ENCODE results near the gene SLC22A7.

SLC22A7 gene

GRCh38 chr6:43331470-43331869 is 33.4 kb downstream of the SLC22A7 start:
- no peak for TF ChIP-seq CTCF (IDR thresholded peaks at IDR 0.05)

- TF ChIP-seq CTCF (IDR thresholded peaks at IDR 0.05): no peak
Measured at GRCh38 chr6:43331891-43332290, 33.8 kb downstream of the SLC22A7 start.

- peak; percentile 45; the same call in 1 of the 2 replicates for TF ChIP-seq CTCF (IDR thresholded peaks at IDR 0.05)
Measured at GRCh38 chr6:43334466-43335095, 36.5 kb downstream of the SLC22A7 start.

- no peak for TF ChIP-seq CTCF (IDR thresholded peaks at IDR 0.05)
Measured at GRCh38 chr6:43335469-43335868, 37.4 kb downstream of the SLC22A7 start.

- no peak for TF ChIP-seq CTCF (IDR thresholded peaks at IDR 0.05)
Measured at GRCh38 chr6:43336382-43336781, 38.3 kb downstream of the SLC22A7 start.

GRCh38 chr6:43338243-43338642 is 40.2 kb downstream of the SLC22A7 start:
- TF ChIP-seq CTCF (IDR thresholded peaks at IDR 0.05): no peak

- TF ChIP-seq CTCF (IDR thresholded peaks at IDR 0.05): no peak
Measured at GRCh38 chr6:43339168-43339567, 41.1 kb downstream of the SLC22A7 start.

- no peak for TF ChIP-seq CTCF (IDR thresholded peaks at IDR 0.05)
Measured at GRCh38 chr6:43347021-43347420, 49.0 kb downstream of the SLC22A7 start.
